Left lobe of liver (tissue), 2 donors: ENCODE data around the gene ECEL1. TPM values are rescaled to one million over a fixed set of nuclear protein-coding genes. Genes with fewer than 3 reads are reported as not detected.

Experiments used
- ATAC-seq: fragments of 200-7000 bp; cut with Tn5 transposase; one replicate; pipeline ENCODE4 v1.9.1; 2020; ENCODE audit warnings: mild to moderate bottlenecking, moderate library complexity
- DNase-seq: peaks from one replicate; pipeline ENCODE4 v3.0.0-alpha.2; 2020; ENCODE audit warnings: low spot score
- total RNA-seq: library from RNA; stranded (reverse); gene quantifications from one replicate; pipeline ENCODE4 v1.2.1, GENCODE V29; 2021
- donor health status: DM: no; HTN: no; CAD: no; lungs with moderate emphysema.
- donor health status: DM: no; HTN: yes; CAD: no.

The ECEL1 gene
- total RNA-seq, 1 donor from 2014 or later = 0.48 TPM

DNA sequence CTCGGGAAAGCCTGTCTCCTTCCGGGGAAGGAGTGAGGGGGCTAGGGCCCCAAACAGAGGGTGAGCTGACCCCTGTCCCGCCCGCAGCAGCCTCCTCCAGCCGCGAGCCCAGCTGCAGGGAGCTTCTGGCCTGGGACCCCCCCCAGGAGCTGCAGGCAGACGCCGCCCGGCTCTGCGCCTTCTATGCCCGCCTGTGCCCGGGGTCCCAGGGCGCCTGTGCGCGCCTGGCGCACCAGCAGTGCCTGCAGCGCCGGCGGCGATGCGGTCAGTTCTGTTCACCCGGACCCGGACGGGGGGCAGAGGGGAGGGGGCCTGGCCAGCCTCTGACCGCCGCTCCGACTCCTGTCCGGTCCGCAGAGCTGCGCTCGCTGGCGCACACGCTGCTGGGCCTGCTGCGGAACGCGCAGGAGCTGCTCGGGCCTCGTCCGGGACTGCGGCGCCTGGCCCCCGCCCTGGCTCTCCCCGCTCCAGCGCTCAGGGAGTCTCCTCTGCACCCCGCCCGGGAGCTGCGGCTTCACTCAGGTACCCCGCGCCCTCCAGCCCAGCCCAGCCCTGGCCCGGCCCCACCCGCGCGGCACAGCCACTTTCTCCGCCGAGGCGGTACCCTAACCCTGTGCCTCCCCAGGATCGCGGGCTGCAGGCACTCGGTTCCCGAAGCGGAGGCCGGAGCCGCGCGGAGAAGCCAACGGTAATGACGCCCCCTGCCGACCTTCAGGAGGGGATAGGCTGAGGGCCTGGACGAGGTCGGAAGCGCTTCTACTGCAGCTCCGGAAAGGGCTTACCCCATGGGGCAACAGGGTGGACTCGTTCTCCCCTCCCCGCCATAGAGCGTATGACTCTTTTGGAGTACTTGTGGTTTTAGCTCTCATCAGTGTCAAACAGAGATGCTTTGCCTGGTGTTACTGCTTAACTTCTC is 36.3 kb upstream of the ECEL1 start:
- ATAC-seq = peak; percentile 40
- DNase-seq = no peak

DNA sequence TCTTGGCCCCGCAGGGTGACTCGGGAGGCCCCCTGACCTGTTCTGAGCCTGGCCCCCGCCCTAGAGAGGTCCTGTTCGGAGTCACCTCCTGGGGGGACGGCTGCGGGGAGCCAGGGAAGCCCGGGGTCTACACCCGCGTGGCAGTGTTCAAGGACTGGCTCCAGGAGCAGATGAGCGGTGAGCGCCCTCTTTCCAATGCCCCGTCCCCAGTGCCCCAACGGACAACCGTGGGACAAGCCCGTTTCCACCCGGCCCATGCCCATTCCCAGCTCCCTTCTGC is 35.7 kb upstream of the ECEL1 start:
- no peak for DNase-seq
- no peak for ATAC-seq

DNA sequence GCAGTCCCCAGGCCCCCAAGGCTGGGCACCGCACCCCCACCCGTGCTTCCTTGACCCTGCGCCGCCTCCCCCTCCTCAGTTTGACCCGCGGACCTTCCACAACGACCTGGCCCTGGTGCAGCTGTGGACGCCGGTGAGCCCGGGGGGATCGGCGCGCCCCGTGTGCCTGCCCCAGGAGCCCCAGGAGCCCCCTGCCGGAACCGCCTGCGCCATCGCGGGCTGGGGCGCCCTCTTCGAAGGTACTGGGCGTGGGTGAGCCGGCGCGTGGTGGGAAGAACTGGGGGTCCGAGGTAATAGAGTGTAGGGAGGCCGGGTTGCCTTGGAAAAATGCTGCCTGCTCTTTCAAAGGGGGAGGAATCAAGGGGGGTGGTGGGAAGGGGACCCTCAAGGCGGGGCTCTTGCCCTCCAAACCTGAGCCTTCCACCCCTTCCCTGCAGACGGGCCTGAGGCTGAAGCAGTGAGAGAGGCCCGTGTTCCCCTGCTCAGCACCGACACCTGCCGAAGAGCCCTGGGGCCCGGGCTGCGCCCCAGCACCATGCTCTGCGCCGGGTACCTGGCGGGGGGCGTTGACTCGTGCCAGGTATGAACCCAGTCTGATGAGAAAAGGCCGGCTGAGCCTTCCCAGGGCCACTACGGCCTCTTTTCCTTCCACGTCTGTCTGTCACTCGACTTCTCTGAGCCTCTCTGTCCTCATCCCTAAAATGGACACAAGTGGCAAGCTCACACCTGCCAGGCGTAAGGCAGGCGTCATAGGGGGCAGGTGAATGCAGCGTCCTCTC is 35.2 kb upstream of the ECEL1 start:
- DNase-seq = no peak
- ATAC-seq = no peak

DNA sequence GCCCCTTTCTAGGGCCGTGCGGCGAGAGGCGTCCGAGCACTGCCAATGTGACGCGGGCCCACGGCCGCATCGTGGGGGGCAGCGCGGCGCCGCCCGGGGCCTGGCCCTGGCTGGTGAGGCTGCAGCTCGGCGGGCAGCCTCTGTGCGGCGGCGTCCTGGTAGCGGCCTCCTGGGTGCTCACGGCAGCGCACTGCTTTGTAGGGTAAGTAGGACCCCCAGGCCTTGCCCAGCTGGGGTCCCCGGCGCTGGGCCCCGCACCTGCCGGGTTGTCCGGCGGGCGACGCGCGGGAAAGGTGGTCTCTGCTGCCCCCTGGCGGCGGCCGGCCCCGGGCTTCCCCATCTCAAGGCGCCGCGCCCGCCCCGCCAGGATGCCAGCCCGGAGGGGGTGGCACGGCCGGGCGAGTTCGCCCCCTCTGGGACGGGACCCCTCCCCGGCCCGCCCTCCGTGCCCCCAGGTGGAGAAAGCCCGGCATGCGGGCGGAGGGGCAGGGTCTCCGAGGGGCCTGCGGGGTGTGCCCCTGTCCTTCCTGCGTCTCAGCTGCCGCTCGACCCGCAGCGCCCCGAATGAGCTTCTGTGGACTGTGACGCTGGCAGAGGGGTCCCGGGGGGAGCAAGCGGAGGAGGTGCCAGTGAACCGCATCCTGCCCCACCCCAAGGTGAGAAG is 34.5 kb upstream of the ECEL1 start:
- peak; percentile 87 for ATAC-seq
- DNase-seq = peak; percentile 66

DNA sequence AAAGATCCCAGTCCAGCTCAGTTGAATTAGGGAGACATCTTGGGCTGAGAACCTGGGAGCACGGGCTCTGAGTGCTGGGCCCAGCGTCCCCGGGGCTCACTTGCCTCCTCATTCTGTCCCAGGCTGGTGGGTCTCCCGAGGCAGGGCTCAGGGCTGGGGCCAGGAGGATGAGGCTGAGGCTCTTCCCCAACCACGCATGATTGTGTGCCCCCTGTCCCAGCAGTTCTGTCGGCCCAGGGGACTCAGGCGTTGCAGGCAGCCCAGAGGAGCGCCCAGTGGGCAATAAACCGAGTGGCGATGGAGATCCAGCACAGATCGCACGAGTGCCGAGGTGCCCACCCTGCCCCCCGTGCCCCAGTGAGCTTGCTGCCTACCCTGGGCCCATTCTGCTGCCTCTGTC is 33.5 kb upstream of the ECEL1 start:
- ATAC-seq (no peak), DNase-seq (no peak)

DNA sequence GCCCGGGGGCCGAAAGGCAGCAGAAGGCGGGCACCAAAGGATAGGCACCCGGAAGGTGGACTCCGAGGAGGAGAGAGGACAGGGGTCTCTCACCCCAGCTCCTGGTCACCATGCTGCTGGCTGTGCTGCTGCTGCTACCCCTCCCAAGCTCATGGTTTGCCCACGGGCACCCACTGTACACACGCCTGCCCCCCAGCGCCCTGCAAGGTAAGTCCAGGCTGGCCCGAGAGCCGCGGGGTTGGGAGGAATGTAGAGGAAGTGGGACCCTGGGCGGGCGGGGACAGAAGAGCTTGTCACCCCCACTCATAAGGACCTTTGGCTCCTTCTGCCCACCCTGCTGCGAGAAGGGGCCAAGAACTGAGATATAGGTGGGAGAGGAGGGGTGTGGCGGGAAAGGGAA is 32.9 kb upstream of the ECEL1 start:
- DNase-seq = no peak

DNA sequence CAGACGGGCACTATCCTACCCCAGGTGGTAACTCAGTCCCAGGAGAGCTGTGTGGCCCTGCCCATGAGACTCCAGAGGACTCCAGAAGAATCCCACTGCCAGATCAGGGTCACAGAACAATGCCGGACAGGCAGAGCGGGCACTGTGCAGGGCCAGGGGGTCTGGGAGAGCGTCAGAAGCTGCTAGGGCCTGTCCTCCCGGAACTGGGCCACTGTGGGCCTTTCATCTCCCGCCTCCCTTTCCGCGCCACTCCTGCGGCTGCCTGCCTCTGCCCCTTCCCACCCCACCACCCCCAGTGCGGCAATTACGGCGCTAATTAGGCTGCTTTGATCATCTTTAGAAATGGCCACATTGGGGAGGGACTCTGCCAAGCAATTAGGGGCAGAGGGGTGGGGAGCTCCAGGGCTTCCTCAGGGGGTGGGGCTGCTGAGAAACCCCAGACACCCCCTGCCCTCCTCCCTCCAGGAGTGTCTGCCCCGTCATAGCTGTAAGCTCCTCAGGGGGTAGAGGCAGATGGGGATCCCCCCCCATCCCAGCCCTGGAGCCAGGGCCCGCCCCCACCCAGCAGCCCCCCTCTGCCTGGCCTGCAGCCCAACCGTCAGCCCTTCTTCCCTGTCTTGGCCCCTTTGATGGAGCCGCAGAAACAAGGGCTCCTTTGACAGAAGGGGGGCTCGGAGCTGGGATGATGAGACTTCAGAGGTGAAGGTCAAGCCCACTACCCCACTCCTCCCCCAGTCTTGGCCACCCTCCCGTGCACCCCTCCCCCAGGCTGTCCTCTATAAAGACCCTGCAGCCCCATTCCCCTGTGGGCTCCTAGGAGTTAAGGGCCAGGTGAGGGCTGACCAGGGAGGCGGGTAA is 32.2 kb upstream of the ECEL1 start, which contains the start of gene PRSS56:
Gene PRSS56 (plus strand): TSS at position 808 of the 858 bp plus-strand sequence. CDS start 211 bp downstream, outside the sequence.
- DNase-seq (no peak), ATAC-seq (no peak)

More for the DNA sequence above, 32.9 kb upstream of the ECEL1 start:
- no peak for ATAC-seq

DNA sequence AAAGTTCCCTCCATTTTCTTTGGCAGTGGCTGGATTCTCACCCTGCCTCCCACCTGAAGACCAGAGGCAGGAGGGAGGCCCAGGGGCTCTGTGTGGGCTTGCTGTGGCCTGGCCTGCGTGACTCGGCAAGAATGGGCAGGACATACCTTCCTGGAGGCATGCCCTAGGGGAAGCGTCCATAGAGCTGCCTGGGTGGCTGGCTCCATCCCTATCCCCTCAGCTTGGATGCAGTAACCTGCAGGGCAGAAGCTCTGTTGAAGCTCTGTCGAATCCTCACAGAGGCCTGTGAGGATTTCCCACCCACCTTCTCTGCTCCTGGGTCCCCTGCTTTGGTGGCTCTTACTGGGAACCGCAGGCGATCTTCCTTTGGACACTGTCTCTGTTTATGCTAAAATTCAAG is 31.2 kb upstream of the ECEL1 start:
- ATAC-seq (no peak), DNase-seq (no peak)

DNA sequence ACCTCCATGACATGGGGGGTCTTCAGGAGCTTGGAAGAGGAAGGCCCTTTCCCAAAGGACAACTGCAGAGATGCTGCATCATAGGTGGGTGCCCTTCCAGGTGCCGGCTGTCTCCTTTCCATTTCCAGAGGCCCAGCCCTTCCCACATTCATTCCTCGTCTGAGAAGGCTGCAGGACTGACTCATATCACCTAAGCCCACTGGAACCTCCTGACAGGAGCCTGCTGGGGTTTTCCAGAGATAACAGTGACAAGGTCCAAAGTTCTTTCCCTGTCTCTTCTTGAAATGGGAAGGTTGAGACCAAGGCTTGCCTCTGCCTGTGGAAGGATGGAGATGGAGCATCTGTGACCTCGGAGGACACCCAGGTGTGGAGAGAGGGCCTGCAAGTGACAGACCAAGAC is 28.9 kb upstream of the ECEL1 start:
- DNase-seq (no peak), ATAC-seq (no peak)

DNA sequence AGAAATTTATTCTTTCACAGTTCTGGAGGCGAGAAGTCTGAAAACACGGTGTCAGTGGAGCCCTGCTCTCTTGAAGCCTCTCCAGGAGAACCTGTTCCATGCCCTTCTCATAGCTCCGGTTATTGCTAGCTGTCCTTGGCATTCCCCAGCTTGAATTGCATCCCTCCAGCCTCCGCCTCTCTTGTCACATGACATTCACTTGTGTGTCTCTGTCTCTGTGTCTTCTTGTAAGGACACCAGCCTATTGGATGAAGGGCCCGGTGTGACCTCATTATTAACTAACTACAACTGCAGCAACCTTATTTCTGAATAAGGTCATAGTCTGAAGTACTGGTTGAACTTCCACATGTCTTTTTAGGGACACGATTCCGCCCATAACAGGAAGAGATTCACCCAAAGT is 28.0 kb upstream of the ECEL1 start:
- ATAC-seq = no peak
- DNase-seq = no peak

DNA sequence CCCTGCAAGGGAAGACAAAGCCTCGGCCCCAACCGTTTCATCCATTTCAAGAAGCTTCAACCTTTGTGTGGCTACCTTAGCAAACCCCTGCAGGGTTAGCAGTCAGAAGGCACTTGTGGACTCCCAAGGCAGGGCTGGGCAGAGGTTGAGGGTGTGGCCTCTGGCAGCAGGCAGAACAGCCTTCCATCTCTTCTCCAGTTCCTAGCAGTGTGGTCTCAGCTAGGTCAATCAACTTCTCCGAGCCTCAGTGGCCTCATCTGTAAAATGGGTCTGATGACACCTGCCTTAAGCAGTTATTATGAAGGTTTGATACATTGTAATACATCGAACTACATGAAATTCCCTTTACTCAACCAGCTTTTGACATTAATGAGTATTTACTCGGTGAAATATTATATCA is 25.7 kb upstream of the ECEL1 start:
- ATAC-seq (no peak), DNase-seq (no peak)

DNA sequence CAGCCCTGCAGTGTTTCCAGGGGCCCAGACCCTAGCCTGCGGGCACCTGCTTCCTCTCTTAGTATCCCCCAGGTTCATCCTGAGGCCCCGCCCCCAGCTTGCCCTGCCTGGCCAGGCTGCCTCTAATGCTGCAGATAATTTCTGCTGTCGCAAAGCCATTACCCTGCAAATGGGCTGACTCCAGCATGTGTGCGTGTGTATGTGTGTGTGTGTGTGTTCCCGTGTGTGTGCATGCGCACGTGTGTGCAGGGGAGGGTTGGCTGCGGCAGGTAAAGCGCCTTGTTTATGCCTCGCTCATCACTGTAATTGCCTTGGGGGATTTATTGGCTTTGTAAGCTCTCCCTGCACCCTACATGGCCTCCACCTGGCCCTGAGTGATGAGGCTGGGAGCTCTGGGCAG is 25.0 kb upstream of the ECEL1 start:
- DNase-seq (no peak), ATAC-seq (no peak)

DNA sequence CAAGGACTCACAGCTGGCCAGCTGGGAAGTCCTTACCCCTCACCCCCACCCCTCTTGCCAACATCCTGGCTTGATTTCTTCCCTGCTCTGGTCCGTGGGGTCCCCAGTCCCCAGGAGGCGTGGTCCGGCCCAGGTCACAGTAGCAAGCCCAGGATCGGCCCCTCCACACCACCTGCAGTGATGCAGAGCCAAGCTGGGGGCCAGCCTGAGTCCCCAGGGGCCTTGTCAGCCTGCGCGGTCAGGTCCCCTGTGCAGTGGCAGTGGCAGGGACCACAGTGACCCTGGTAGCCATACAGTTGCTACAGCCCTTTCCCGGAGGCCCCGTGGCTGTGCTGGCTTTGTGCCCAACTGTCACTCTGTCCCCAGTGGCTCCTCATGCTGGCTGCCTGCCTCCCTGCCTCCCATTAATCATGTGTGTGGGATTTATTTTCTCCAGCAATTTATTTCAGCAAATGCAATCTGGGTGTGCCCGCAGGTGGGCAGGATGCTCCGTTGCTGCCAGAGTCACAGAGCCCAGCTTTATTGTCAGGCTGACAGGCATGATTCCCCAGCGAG is 23.8 kb upstream of the ECEL1 start:
- ATAC-seq (no peak), DNase-seq (no peak)

DNA sequence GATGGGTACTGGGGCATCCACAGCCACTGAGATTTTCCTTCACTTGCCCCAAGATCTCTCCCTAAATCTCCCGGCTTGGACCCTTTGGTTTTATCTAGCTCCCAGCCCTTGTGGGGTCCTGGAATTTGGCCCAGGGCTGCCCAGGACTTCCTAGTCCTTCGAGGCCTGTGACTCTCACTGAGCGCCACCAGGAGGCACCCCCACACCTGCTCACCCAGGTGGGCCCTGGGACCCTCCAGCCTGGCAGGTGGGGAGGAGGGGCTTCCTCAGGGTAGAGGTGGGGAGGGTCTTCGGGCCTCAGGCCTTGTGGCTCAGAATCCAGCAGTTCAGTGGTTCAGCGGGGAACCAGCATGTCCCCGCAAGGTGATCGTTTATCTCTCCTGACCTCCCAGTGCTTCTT is 20.6 kb upstream of the ECEL1 start:
- DNase-seq (no peak), ATAC-seq (no peak)

DNA sequence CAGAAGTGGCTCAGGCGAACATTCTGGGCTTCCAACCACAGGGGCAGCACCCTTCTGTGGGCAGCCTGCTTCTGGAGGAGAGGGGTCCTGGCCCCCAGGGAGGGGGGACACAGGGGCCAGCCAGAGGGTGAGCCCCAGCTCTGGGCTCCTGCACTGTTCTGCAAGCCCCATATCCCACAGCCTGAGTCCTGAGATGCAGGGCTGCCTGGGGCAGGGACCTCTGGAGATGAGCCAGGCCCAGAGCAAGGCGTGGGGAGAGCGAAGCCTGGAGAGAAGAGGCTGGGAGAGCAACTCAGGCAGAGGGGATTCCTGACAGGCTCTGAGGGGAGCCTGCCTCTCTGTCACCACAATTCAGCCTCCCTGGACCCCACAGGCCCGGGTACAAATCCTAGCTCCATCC is 19.1 kb upstream of the ECEL1 start:
- no peak for DNase-seq
- no peak for ATAC-seq

DNA sequence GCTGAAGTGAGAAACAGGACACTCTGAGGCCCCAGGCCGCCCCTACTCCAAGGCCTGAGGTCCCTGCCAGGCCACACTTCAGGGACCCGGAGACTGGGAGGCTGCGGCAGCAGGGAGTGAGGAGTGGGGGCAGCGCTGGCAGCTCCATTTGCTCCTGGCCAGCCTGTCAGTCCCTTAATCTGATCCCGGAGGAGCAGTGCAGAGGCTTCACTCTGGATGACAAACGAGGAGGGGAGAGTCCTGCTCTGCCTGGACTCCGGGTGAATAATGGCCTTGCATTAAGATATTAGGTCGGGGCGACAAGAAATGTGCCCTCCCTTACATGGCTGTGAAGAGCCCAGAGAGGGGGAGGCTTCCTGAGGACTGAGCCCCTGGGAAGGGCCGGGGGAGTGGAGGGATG is 18.2 kb upstream of the ECEL1 start:
- no peak for ATAC-seq
- no peak for DNase-seq

DNA sequence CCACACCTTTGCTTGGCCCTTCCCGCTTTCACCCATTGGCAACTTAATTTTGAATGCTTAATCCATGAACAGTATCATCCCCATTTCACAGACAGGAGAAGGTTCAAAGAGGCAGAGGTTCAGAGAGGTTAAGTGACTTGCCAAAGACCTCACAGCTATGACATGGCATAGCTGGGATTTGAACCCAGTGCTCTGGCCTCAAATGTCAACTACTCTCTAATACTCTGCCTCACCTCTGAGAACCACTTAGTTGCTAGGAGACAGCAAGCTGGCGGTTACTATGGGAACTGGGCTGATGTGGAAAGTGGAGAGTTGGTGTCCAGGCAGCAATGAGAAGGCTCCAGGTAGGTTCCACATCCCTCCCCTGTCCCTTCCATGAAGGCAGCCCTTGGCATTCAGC is 16.8 kb upstream of the ECEL1 start:
- DNase-seq = no peak
- ATAC-seq = no peak

DNA sequence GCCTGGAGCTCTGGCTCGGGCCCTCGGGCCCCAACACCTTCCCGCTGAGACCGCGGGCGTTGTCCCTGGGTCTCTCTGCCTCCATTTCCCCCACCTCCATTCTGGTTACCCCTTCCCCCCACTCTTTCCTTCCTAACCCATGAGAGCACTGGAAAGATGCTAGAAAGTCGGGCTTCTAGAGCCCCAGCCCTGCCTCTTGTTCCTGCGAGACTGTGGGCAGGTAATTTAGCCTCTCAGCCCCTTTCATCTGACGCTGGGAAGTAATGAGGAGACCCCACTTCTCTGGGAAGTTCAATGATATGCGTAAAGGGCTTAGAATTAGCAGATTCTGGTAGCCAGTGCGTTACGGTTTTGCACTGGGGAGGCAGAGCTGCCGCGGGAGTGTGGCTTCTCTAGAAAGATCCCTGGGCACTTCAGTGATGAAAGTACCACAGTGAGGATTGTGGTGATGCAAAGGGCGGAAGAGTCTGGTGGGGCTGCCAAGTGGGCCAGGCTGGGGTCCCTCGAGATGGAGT is 16.2 kb upstream of the ECEL1 start:
- ATAC-seq = no peak

DNA sequence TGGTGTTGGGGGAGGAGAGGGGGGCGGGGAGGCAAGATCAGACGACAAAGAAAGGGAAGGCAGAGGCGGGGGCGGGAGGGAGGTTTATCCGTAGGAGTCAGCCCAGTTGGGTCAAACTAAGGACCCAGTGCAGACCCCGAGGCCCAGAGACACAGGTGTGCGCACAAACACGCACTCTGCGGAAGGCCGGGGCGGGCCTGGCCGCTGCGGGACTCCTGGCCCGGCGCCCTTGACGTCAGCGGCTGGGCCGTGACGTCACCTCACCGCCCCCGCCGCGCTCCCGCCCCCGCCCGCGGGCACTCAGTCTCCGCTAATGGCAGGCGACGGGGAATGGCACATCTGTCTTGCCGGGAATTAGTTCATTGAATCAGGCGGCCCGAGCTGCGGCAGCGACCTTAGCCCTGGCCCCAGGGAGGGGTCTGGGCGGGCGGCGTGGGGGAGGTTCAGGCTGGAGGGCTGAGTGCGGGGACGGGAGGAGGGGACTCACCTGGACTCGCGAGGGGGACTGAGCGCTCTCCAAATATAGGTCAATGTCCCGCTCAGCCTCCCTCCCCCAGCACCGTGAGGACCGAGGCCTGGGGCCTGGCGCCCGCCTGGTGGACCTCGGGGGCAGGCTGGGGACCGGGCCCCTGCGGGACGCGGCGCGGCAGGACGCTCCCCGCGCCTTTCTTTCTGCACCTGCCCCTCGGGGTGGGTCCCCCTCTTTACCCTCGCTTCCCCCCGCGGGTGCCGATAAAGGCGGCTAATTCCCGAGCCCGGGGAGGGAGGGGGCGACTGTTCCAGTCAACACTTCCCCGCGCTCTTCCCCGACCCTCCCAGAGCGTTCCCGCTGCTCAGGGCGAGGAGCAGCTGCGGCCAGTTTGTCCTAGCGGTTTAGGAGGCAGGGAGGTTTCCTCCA is 15.5 kb upstream of the ECEL1 start:
- DNase-seq = peak; percentile 52
- ATAC-seq = peak; percentile 62

More for the DNA sequence above, 16.2 kb upstream of the ECEL1 start:
- no peak for DNase-seq
